GM21360 (cell line): Measurements from ENCODE around the gene PDE9A.
"Not testable (repeated sequence)": the region's sequence is repeated elsewhere in the genome, so short reads cannot be mapped to it uniquely, and the experiment has no call there.

ENCODE experiments used
- ATAC-seq: cut with Tn5 transposase; IDR thresholded peaks from one replicate; pipeline ENCODE4 v1.9.1; 2021; ENCODE audit warnings: mild to moderate bottlenecking, moderate library complexity; ENCODE audit not compliant: unreplicated experiment

PDE9A gene

DNA sequence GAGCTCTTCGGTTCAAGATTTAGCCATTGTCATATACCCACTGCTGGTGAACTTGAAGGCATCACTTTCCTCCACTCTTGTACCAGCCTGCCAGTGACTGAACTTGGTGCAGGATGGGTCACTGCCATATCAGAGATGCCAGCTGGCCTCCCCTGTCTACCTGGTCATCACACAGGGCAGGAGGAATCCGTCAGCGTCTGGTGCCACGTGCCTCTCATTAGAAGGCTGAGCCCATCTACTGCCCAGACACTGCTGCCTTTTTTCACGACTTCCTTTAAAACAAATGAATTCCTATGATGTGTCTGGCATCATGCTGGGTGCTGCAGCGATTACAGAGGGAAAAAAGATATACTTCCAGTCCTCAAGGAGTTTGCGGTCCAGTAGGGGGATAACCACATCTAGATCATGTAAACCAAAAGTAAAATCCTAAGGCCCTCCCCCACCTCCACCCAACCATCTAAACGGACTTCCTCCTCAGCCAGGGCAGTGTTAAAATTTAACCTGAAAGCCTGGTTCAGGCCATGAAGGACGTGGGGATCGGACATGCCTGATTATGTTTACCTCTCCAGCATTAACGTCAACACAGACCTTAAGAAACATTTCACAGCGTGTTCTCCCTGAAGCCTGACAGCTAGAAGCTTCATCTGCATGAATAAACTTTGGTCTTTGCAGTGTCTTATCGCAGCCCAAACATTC, 29.2 kb upstream of the PDE9A start:
- no peak for ATAC-seq

DNA sequence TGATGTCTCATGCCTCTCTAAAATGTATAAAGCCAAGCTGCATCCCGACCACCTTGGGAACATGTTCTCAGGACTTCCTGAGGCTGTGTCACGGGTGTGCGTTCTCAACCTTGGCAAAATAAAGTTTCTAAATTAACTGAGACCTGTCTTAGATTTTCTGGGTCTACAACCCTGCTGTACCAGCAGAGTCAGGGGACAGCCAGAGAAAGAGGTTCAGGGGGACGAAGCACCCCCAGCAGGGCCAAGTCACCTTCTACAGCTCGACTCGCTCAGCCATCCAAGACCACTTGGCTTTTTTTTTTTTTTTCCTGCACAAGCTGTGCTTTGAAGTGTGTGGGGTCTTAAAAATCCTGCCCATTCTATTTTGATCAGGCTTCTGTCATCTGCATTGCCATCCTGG, 28.5 kb upstream of the PDE9A start:
- no peak for ATAC-seq

GRCh38 chr21:42626171-42626570, 27.2 kb upstream of the PDE9A start:
- no peak for ATAC-seq

DNA sequence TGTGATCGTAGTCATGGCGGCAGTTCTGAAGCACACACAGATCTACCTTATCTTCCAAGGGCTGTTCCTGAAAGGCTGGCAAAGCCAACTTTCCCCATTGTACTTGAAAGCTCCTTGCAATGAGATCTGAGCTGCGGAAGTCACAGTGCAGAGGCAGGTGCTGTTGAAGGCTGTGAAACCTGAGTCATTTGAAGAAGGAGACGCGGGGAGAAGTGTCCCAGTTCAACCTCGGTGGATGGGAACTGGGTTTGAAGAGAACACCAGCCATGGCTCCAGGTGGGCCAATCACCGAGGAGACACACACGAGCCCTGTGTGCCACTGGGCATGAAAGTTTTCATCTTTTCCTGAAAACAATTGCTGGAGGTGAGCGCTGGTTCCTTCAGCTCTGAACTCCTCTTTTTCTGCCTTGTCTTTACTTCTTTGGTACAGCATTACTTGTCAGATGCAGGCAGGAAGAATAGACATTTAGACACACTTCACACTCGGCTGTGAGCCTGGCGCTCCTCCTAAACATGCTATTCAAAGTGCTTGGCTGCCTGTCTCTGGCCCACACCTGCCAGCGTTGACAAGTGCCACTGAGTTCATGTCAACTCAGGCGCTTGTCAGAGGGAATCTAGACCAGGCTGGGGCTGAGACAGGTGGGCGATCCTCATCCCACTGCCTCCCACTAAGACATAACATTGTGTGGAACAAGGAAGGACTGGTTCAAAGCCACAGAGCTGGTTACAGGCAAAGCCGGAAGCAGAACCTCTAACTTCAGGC, 25.7 kb upstream of the PDE9A start:
- no peak for ATAC-seq

DNA sequence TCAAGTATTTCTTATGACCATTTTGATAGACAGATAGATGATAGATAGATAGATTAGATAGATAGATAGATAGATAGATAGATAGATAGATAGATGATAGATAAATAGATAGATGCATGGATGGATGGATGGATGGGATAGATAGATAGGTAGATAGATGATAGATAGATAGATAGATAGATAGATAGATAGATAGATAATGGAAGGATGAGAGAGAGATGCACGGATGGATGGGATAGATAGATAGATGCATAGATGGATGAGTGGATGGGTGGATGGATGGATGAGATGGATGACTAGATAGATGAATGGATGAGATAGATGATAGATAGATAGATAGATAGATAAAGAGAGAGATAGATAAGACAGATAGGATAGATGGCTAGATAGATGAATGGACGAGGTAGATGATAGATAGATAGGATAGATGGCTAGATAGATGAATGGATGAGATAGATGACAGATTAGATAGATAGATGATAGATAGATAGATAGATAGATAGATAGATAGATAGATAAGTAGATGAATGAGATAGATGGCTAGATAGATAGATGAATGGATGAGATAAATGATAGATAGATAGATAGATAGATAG, 24.9 kb upstream of the PDE9A start:
- ATAC-seq: not testable (repeated sequence)

GRCh38 chr21:42629933-42630589, 23.4 kb upstream of the PDE9A start:
- no peak for ATAC-seq

- ATAC-seq: no peak
Observed at GRCh38 chr21:42630626-42631025, 22.8 kb upstream of the PDE9A start.

DNA sequence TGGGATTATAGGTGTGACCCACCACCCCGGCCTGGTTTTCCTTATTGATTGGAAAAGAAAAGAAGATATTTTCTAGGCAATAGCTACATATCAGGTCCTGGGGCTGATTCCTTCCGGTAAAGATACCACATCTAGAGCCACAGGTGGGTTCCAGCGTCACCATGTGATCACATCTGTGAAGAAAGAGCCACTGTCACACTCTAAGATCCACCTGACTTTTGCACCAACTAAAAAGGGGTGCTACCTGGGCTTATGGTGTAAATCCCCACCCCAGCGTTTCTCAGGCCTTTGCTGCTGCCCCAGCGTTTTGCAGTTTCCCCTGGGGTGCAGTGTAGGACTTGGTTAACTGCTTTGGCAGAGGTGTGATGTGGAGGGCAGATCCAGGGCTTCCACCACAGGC, 22.3 kb upstream of the PDE9A start:
- no peak for ATAC-seq

- no peak for ATAC-seq
Observed at GRCh38 chr21:42632336-42632751, 21.1 kb upstream of the PDE9A start.

DNA sequence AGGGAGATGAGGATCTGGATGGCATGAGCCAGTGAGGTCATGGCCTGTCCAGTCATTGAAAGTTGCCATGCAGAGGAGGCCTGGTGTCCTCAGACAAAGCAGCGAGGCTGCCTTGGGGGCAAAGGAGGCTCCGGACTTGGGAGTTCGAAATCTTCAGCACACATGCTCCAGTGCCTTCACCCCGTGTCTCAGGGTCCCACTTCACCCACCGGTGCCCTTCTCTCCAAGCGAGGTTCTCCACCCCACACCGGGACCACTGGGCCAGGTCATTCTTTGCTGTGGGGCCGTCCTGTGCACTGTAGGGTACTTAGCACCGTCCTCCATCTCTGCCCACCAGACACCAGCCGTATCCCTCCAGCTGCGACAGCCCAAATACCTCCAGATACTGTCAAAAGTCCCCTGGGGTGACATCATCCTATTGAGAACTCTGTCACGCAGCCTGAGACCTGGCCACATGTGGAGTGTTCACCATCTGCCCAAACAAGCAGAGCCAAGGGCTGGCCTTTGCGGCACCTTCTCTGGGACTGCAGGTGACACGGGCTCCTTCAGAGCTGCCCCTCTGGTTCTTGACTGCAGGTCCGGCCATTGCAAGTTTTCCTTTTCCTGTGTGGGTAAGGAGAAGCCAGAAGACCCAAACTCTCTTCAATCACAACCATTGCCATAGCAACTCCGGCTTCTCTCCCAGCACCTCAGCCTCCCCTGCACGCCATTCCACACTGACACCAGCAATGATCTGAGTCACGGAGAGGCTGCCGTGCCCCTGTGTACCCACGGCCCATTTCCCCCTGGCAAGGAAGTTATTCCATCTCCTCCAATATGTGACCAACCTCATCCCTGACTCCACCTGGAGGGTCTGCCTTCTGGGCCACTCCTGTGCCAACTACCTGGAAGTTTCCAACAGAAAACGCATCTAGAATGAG, 20.4 kb upstream of the PDE9A start:
- ATAC-seq: no peak

- no peak for ATAC-seq
Observed at GRCh38 chr21:42633858-42634257, 19.6 kb upstream of the PDE9A start.

DNA sequence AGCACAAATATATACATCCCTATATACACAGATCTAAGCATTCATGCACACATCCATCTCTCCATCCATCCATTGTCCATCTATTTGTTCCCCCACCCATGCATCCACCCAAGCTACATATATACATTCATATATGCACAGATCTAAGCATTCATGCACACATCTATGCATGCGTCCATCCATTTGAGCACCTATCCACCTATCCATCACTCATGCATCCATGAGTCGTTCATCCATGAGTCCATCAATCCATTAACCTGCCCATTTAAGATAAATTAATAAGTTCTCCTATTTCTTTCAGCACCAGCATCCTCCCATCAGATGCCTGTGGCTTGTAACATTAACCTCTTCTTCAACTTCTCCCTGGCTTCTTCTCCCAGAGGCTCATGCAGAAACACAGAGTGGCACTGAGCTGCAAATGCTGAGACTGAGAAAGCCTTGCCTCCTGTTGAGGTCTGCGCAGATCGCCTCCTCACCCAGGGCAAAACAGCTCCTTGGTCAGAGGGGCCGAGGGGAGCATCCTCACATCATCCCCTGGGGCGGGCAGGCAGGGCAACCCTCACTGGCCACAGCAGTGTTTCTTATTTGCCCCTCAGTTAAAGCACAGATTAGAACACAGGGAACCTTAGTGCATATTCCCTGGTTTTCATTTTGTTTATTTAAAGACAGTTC, 17.4 kb upstream of the PDE9A start:
- no peak for ATAC-seq

GRCh38 chr21:42636520-42637266, 16.7 kb upstream of the PDE9A start:
- ATAC-seq: no peak

- ATAC-seq: no peak
Observed at GRCh38 chr21:42637267-42638041, 16.0 kb upstream of the PDE9A start.

- no peak for ATAC-seq
Observed at GRCh38 chr21:42638266-42638863, 15.1 kb upstream of the PDE9A start.

GRCh38 chr21:42639646-42640152, 13.7 kb upstream of the PDE9A start:
- ATAC-seq: no peak

- no peak for ATAC-seq
Observed at GRCh38 chr21:42640486-42640885, 12.9 kb upstream of the PDE9A start.
